Stimulated activated CD8-positive, alpha-beta memory T cell treated with anti-CD3 and anti-CD28 coated beads, Interleukin-15, amount 100 ng/mL, for 48 hours (primary cell): ENCODE results near the gene LRIF1.
"Not testable (repeated sequence)": the region's sequence is repeated elsewhere in the genome, so short reads cannot be mapped to it uniquely, and the experiment has no call there.

ENCODE experiments used
- DNase-seq, 2 donors: peaks; one replicate each; pipeline ENCODE4 v3.0.0-alpha.2; 2020; ENCODE audit warnings: low read depth in 2 of 2

Gene LRIF1

DNA sequence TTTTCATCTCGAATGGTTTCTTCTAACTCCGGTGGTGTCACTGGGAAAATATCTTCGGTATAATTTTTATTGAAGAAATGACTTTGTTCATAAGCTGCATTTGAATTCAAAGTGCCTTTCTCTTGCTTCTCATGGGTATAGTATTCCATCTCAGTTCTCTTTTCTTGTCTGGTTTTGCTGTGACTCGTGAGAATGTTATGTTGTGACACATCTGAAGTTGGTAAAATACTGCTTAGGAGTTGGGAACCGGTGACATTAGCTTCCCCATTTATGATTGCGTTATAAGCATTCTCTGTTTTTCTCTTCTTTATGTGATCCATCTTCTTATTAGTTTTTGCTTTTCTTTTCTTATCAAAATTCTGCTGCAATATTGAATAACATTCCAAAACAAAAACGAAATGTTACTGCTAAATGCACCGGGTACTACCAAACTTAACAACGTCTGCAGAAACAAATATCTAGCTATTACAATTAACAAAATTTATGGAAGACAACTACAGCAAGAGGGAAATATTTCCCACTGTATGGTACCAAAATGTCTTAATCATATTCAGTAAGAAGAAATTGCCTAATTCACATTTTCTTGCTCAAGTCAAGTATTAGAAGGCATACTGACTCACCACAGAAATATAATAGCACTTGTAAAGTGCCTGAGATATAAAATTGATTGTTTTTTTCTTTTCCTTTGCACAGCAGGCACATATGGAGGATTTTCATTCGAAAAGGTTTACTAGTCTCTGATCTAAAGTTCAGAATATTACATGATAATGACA, 15.5 kb downstream of the LRIF1 start:
- no peak for DNase-seq

DNA sequence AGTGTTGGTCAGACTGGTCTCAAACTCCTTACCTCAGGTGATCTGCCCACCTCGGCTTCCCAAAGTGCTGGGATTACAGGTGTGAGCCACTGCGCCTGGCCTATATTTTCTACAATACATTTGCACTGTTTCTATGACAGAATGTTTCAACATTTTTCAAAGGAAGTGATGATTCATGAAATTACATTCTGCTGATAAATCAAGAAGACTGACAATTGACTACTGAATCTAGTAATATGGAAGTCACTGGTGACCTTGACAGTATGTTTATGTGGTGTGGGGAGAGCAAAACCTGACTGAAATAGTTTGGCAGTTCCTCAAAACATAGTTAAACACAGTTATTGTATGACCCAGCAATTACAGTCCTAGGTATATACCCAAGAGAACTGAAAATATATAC, 18.1 kb downstream of the LRIF1 start:
- no peak for DNase-seq

GRCh38 chr1:110944806-110945205, 18.9 kb downstream of the LRIF1 start:
- DNase-seq = no peak

GRCh38 chr1:110936567-110936966, 27.2 kb downstream of the LRIF1 start:
- no peak for DNase-seq

DNA sequence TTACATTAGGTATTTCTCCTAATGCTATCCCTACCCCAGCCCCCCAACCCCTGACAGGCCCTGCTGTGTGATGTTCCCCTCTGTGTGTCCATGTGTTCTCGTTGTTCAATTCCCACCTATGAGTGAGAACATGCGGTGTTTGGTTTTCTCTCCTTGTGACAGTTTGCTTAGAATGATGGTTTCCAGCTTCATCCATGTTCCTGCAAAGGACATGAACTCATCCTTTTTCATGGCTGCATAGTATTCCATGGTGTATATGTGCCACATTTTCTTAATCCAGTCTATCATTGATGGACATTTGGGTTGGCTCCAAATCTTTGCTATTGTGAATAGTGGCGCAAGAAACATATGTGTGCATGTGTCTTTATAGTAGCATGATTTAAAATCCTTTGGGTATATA, 32.6 kb downstream of the LRIF1 start:
- not testable (repeated sequence) for DNase-seq

DNA sequence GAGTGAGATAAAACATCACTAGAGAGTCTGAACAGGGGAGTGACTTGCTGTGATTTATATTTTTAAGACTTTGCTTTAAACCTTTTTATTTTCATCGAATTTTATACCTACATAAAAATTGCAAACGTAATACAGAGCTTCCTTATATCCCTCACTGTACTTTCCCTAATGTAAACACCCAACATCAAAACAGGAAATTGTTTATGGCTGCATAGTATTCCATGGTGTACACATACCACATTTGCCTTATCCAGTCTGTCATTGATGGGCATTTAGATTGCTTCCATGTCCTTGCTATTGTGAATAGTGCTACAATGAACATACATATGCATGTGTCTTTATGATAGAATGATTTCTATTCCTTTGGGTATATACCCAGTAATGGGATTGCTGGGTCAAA, 34.8 kb downstream of the LRIF1 start:
- no peak for DNase-seq

GRCh38 chr1:110928191-110928590, 35.5 kb downstream of the LRIF1 start:
- no peak for DNase-seq

DNA sequence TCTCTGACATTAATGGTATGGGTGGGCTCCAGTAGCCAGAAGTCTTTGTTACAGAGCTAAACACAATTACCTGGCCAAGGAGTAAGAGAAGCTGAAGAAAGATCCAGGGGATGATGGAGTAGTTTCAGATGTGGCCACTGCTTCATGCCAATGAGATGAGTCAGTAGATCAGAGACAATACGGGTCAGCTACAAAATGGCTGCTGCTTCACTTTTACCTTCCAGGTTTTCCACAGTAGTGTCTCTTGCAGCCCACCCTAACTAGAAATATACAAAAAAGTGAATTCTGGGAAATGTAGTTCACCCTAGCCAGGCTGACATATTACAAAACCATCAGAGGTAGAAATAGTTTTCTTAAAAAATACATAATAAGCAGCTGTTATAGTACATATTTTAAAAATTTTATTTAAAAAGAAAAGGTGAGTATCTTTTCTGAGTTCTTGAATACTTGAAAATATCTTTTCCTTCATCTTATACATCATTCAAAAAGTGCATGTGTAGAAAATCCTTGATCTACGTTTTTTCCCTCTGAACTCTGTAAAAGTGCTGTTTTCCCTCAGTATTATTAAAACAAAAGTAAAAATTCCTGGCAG, 36.1 kb downstream of the LRIF1 start:
- DNase-seq = no peak

- DNase-seq = no peak
Observed at GRCh38 chr1:110921953-110922352, 41.8 kb downstream of the LRIF1 start.

DNA sequence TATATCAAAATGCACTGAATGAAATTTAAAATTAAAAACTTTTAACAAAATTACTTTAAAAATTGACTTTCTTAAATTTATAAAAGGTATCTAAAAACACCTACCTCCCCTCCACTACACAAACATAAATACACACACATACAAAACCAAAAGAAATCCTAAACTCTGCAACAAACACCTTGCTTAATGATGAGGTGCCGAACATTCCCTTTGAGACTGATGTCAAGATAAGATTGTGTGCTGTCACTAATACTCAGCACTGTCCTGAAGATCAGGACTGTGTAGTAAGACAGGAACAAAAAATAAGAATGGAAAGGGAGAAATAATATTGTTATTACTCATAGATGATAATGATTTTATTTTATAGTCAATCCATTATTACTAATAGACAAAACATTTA, 45.7 kb downstream of the LRIF1 start:
- DNase-seq = no peak

- DNase-seq = no peak
Observed at GRCh38 chr1:110916669-110917306, 46.9 kb downstream of the LRIF1 start.

DNA sequence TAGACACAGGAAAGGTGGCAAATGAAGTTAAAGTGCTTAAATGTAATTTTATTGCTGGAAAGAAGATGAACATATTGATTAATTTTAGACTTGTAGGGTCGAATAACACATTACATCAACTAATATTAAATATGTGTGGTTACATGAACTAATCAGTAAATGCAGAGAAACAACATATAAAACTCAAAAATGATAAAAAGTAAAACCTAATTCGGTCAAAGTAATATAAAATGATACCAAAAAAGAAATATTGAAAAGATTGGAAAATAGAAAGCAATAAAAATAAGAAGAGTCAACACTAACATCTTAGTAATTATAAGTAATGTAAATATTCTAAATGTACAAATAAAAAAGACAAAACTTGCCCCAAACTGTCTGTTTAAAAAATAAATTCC, 47.5 kb downstream of the LRIF1 start:
- no peak for DNase-seq

DNA sequence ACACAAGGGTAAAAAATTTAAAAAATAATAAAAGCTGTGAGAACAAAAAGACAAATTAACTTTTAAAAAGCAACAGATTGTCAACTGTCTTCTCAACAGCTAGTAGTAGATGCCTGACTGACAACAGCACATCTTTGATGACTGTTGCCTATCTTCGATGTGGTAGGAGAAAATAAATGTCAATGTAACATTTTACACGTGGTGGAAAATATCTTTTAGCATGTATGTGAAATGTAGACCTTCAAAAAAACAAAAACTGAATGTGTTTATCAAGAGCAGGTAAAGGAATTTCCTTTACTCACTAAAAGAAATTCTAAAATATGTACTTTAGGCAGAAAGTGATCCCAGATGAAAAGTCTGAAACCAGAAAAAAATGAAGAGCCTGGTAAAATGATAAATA, 47.9 kb downstream of the LRIF1 start:
- no peak for DNase-seq

- DNase-seq = no peak
Observed at GRCh38 chr1:110914676-110915075, 49.0 kb downstream of the LRIF1 start.

- no peak for DNase-seq
Observed at GRCh38 chr1:110912784-110913183, 50.9 kb downstream of the LRIF1 start.

GRCh38 chr1:110903853-110904500, 59.7 kb downstream of the LRIF1 start:
- no peak for DNase-seq

DNA sequence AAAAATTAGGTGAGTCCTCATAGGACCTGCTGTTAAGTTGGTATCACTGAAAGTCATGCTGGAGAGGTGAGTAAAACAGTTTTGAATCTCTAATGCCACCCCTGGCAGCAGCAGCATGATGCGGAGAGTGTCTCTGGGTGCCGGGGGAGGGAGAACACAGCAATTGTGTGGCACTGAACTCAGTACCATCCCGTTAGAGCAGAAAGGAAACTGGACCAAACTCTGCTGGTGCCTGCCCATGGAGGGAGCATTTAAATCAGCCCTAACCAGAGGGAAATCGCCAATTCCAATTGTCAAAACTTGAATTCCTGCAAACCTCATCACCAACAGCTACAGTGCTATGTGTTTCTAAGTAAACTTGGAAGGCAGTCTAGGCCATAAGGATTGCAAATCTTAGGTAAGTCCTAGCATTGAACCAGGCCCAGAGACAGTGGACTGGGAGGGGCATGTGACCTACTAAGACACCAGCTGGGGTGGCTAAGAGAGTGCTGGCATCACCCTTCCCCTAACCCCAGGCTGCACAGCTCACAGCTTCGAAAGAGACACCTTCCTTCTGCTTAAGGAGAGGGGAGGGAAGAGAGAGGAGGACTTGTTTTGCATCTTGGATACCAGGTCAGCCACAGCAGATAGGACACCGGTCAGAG, 60.8 kb downstream of the LRIF1 start:
- no peak for DNase-seq

- DNase-seq = no peak
Observed at GRCh38 chr1:110899458-110899843, 64.3 kb downstream of the LRIF1 start.

DNA sequence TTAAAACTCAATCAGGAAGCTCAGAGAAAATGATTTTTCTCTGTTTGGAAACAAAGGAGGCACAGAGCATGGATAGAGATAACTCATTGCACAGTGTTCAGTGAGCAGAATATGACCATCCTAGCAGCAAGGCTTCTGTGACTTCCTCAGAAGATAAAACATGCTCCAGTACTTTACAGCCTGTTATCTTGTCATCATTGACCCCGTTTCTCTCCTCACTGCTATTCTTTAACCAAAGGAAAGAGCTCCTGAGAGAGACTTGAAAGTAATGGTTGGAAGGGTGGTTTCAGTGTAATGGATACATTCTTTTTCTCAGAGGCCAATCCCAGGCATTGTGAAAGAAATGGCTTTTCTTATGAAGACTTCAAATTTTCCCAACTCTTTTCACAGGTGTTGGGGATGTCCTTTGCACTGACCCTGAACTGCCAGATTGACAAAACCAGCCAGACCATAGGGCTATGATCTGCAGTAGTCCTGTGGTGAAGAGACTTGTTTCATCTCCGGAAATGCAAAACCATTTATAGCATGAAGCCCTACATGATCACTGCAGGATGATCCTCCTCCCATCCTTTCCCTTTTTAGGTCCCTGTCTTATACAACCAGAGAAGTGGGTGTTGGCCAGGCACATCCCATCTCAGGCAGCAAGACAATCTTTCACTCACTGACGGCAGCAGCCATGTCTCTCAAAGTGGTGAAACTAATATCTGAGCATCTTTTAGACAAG, 64.8 kb downstream of the LRIF1 start:
- no peak for DNase-seq

GRCh38 chr1:110897681-110898080, 66.0 kb downstream of the LRIF1 start:
- no peak for DNase-seq
